Keratinocyte (primary cell): ENCODE data around the gene APH1A. TPM values are rescaled to one million over a fixed set of nuclear protein-coding genes. Genes with fewer than 3 reads are reported as not detected.

Source experiments
- DNase-seq: peaks from one replicate; pipeline ENCODE4 v3.0.0-alpha.2; 2011; ENCODE audit warnings: low read depth, missing footprints, low spot score
- FAIRE-seq: peaks from 2 replicates; lab custom pipeline; 2011; peaks lifted over from hg19 to GRCh38; lab: Jason Lieb, UNC
- H2AFZ ChIP-seq: 2 replicates; pipeline ENCODE4 v1.6.0; 2012; ENCODE audit warnings: low read length, control low read depth, inconsistent platforms; ENCODE audit not compliant: control insufficient read depth
- H3K27ac ChIP-seq: 2 replicates; pipeline ENCODE4 v1.5.1; 2011; ENCODE audit warnings: low read length; ENCODE audit not compliant: control insufficient read depth, insufficient read depth
- H3K27me3 ChIP-seq: 3 replicates; pipeline ENCODE4 v1.6.0; 2011; ENCODE audit warnings: low read length; ENCODE audit not compliant: control insufficient read depth, insufficient read depth; ENCODE audit errors: extremely low read depth
- H3K36me3 ChIP-seq, 2 experiments: 2 replicates in 1 of 2; 3 replicates in 1 of 2; pipeline ENCODE4 v1.5.1; 2011; ENCODE audit warnings: low read length in 2 of 2, mild to moderate bottlenecking in 1 of 2; ENCODE audit not compliant: control insufficient read depth in 2 of 2, insufficient read depth in 2 of 2; ENCODE audit errors: extremely low read depth in 1 of 2
- H3K4me1 ChIP-seq: 3 replicates; pipeline ENCODE4 v1.5.1; 2011; ENCODE audit warnings: low read length; ENCODE audit not compliant: control insufficient read depth, insufficient read depth; ENCODE audit errors: extremely low read depth
- H3K4me2 ChIP-seq: 3 replicates; pipeline ENCODE4 v1.6.0; 2011; ENCODE audit warnings: low read depth, low read length; ENCODE audit not compliant: control insufficient read depth, insufficient read depth; ENCODE audit errors: extremely low read depth
- H3K4me3 ChIP-seq, 3 experiments: fragments of 200-600 bp in 1 of 3; sonication (generic) in 1 of 3; 2 replicates in 2 of 3; 3 replicates in 1 of 3; pipeline ENCODE4 v1.5.1; 2011 to 2016; ENCODE audit warnings: low read length in 3 of 3, mild to moderate bottlenecking in 3 of 3, control low read depth in 2 of 3, inconsistent platforms in 1 of 3, low read depth in 1 of 3, mixed read lengths in 1 of 3, mixed run types in 1 of 3, moderate library complexity in 1 of 3; ENCODE audit not compliant: control insufficient read depth in 2 of 3, insufficient read depth in 2 of 3; ENCODE audit errors: extremely low read depth in 1 of 3
- H3K79me2 ChIP-seq: 2 replicates; pipeline ENCODE4 v1.6.0; 2012; ENCODE audit warnings: low read length; ENCODE audit not compliant: control insufficient read depth, insufficient read depth
- H3K9ac ChIP-seq: 3 replicates; pipeline ENCODE4 v1.6.0; 2011; ENCODE audit warnings: low read length; ENCODE audit not compliant: control insufficient read depth, insufficient read depth; ENCODE audit errors: extremely low read depth
- H3K9me1 ChIP-seq: 3 replicates; pipeline ENCODE4 v1.6.0; 2011; ENCODE audit warnings: low read length; ENCODE audit not compliant: control insufficient read depth, insufficient read depth; ENCODE audit errors: extremely low read depth
- H3K9me3 ChIP-seq: 2 replicates; pipeline ENCODE4 v1.5.1; 2012; ENCODE audit warnings: low read depth, low read length; ENCODE audit not compliant: control insufficient read depth
- H4K20me1 ChIP-seq: 3 replicates; pipeline ENCODE4 v1.6.0; 2011; ENCODE audit warnings: low read length; ENCODE audit not compliant: control insufficient read depth, insufficient read depth; ENCODE audit errors: extremely low read depth
- EZH2 ChIP-seq: IDR thresholded peaks from one replicate; pipeline ENCODE4 v1.6.1; 2012; ENCODE audit warnings: inconsistent platforms, mild to moderate bottlenecking, low read length, moderate library complexity
- dilution Hi-C: fragments of 300-500 bp; cut with MboI; formaldehyde crosslinking; loops from one replicate; pipeline ENCODE4 v1.7.0; 2020; ENCODE audit warnings: low sequenced_read_pairs; ENCODE audit not compliant: extremely low pct_ligation_motif_present
- polyA plus RNA-seq, 5 experiments: library from polyadenylated mRNA; depleted of rRNA in 3 of 5; stranded (reverse) in 3 of 5; stranded (forward) in 1 of 5; unstranded in 1 of 5; fragments of >200 nt; gene quantifications; 1 replicate in 1 of 5; 2 replicates in 3 of 5; 3 replicates in 1 of 5; pipeline versions ENCODE4 v1.2.1 to v1.2.3, GENCODE V29; 2011 to 2012; ENCODE audit warnings: missing spikeins in 2 of 5, low read depth in 1 of 5, low replicate concordance in 1 of 5
- TF ChIP-seq, protein P1 (sequence below), 3 experiments: IDR thresholded peaks in 1 of 3; conservative IDR thresholded peaks in 1 of 3; optimal IDR thresholded peaks in 1 of 3; 2 replicates in 2 of 3; 3 replicates in 1 of 3; pipeline versions ENCODE3 to v1.5.1; 2011; ENCODE audit warnings: low read length in 3 of 3, mild to moderate bottlenecking in 3 of 3, moderate library complexity in 2 of 3, control low read depth in 1 of 3, inconsistent platforms in 1 of 3; ENCODE audit not compliant: insufficient read depth in 2 of 3; ENCODE audit errors: extremely low read depth in 1 of 3

The APH1A gene
- polyA plus RNA-seq, 1 donor (not counting 4 experiments of a cell fraction or from before 2014, with no cell fraction given): 149 TPM

DNA sequence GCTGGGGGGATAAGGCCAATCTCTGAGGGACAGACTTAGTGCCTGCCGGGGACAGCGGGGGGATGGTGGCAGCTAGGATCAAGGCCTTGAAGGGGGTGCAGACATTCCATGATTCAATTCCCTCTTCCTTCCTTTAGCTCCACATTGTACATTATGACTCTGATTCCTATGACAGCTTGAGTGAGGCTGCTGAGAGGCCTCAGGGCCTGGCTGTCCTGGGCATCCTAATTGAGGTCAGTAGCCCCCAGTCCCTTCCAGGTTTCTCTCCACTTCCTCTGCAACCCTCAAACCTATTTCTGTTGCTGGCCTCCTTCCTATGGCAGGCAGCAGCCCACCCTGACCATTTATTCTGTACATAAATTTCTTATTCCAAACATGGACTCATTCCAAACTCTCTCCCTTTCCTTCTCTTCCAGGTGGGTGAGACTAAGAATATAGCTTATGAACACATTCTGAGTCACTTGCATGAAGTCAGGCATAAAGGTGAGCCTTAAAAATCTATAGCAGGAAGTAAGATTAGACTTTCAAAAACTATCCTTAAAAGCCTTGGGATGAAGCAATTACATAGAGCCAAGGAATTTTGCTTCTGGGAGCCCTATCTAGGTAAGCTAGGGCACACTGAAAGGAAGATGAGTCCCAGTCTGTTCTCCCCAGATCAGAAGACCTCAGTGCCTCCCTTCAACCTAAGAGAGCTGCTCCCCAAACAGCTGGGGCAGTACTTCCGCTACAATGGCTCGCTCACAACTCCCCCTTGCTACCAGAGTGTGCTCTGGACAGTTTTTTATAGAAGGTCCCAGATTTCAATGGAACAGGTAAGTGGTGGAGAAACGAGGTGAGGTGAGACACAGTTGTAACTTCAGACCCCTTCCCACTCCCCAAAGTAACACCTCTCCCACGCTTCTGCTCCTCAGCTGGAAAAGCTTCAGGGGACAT, 6.2 kb downstream of the APH1A start:
- Histone ChIP-seq H2AFZ (no peak overlapping the region), H3K27ac (peak overlapping the region; percentile 63), H3K9me3 (no peaks in the 10 kb centered on the region), H3K9me1 (peaks cover 2% of the 10 kb centered on the region), H3K9ac (peak overlapping the region; percentile 17), H3K4me3 (no peak overlapping the region), H3K4me1 (peaks cover 46% of the 10 kb centered on the region), H3K4me2 (peak overlapping the region; percentile 56), H3K27me3 (no peaks in the 10 kb centered on the region), H3K79me2 (peaks cover 16% of the 10 kb centered on the region), H3K36me3 (peaks cover 16 to 29% of the 10 kb centered on the region in 2 experiments), H4K20me1 (no peaks in the 10 kb centered on the region)
- DNase-seq (no peak), FAIRE-seq (peak; percentile 5)
- dilution Hi-C loops: no loop called here
- TF ChIP-seq, protein P1, sequence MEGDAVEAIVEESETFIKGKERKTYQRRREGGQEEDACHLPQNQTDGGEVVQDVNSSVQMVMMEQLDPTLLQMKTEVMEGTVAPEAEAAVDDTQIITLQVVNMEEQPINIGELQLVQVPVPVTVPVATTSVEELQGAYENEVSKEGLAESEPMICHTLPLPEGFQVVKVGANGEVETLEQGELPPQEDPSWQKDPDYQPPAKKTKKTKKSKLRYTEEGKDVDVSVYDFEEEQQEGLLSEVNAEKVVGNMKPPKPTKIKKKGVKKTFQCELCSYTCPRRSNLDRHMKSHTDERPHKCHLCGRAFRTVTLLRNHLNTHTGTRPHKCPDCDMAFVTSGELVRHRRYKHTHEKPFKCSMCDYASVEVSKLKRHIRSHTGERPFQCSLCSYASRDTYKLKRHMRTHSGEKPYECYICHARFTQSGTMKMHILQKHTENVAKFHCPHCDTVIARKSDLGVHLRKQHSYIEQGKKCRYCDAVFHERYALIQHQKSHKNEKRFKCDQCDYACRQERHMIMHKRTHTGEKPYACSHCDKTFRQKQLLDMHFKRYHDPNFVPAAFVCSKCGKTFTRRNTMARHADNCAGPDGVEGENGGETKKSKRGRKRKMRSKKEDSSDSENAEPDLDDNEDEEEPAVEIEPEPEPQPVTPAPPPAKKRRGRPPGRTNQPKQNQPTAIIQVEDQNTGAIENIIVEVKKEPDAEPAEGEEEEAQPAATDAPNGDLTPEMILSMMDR (optimal IDR thresholded peaks at IDR 0.05 in 1 of 3, IDR thresholded peaks at IDR 0.05 in 1 of 3, conservative IDR thresholded peaks at IDR 0.05 in 1 of 3; ENCODE audit: extremely low read depth in 1 of 3, insufficient read depth in 2 of 3, low read length in 3 of 3): peak in 2 of 3 experiments; percentile 2 to 25
- TF ChIP-seq EZH2: no peak

DNA sequence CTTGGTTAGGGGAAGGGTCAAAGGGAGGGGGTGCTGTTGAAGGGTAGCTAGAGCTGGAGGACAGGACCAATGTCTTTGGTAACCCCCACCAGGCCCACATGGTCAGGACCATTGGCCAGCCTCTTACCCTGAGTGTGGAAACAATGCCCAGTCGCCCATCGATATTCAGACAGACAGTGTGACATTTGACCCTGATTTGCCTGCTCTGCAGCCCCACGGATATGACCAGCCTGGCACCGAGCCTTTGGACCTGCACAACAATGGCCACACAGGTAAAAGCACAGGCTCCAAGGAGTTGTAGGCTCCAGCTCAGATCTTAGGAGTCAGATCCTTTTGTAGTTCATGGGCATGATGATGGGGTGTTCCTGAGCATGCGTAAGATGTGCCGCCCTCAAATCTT, 7.4 kb downstream of the APH1A start:
- dilution Hi-C loops: no loop called here
- H2AFZ ChIP-seq: no peak overlapping the region
- no peak overlapping the region for H3K4me2 ChIP-seq
- H3K27me3 ChIP-seq: no peaks in the 10 kb centered on the region
- FAIRE-seq (no peak), DNase-seq (no peak)
- peaks cover 44% of the 10 kb centered on the region for H3K4me1 ChIP-seq
- TF ChIP-seq EZH2: no peak
- TF ChIP-seq, protein P1 (optimal IDR thresholded peaks at IDR 0.05 in 1 of 3, IDR thresholded peaks at IDR 0.05 in 1 of 3, conservative IDR thresholded peaks at IDR 0.05 in 1 of 3; ENCODE audit: extremely low read depth in 1 of 3, insufficient read depth in 2 of 3, low read length in 3 of 3): no peak
- H3K27ac ChIP-seq: no peak overlapping the region
- H3K9me1 ChIP-seq: peaks cover 2% of the 10 kb centered on the region
- H3K9me3 ChIP-seq: no peaks in the 10 kb centered on the region
- no peak overlapping the region for H3K4me3 ChIP-seq
- peaks cover 6 to 16% of the 10 kb centered on the region in 2 experiments for H3K36me3 ChIP-seq
- no peaks in the 10 kb centered on the region for H4K20me1 ChIP-seq
- no peak overlapping the region for H3K9ac ChIP-seq
- H3K79me2 ChIP-seq: peaks cover 4% of the 10 kb centered on the region
